ENCODE results near the gene UHRF1.
A peak's percentile ranks its signal among the peaks of the same experiment; 100 is the strongest.

The UHRF1 gene

GRCh38 chr19:4965061-4965460 is 55.8 kb downstream of the UHRF1 start:
- H3K4me3 ChIP-seq (replicated peaks; ENCODE audit: low read depth, low read length), result no peak overlapping the region
- H3K36me3 ChIP-seq (ENCODE audit: control insufficient read depth, insufficient read depth, low read length), result peaks cover 4% of the 10 kb centered on the region
- DNase-seq (ENCODE audit: extremely low read depth, insufficient read length), result no peak
- no peaks in the 10 kb centered on the region for H3K27me3 ChIP-seq (replicated peaks; ENCODE audit: control insufficient read depth, insufficient read depth, low read length)
- no peak for TF ChIP-seq CTCF (IDR thresholded peaks at IDR 0.05; ENCODE audit: insufficient read depth, low read length, poor library complexity, severe bottlenecking)

DNA sequence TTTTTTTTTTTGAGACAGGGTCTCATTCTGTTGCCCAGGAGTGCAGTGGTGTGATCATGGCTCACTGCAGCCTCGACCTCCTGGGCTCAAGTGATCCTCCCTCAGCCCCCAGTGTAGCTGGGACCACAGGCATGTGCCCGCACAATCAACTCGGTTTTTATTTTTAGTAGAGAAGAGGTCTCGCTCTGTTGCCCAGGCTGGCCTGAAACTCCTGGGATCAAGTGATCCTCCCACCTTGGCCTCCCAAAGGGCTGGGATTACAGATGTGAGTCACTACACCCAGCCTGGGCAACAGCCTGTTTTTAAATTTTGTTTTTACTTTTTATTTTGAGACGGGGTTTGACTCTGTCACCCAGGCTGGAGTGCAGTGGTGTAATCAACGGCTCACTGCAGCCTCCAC is 57.3 kb downstream of the UHRF1 start:
- DNase-seq (ENCODE audit: extremely low read depth, insufficient read length), result no peak
- Histone ChIP-seq H3K4me3 (replicated peaks; ENCODE audit: low read depth, low read length) (no peak overlapping the region), H3K36me3 (ENCODE audit: control insufficient read depth, insufficient read depth, low read length) (peaks cover 1% of the 10 kb centered on the region; the same call in 1 of the 2 replicates), H3K27me3 (replicated peaks; ENCODE audit: control insufficient read depth, insufficient read depth, low read length) (no peaks in the 10 kb centered on the region)
- no peak for TF ChIP-seq CTCF (IDR thresholded peaks at IDR 0.05; ENCODE audit: insufficient read depth, low read length, poor library complexity, severe bottlenecking)

DNA sequence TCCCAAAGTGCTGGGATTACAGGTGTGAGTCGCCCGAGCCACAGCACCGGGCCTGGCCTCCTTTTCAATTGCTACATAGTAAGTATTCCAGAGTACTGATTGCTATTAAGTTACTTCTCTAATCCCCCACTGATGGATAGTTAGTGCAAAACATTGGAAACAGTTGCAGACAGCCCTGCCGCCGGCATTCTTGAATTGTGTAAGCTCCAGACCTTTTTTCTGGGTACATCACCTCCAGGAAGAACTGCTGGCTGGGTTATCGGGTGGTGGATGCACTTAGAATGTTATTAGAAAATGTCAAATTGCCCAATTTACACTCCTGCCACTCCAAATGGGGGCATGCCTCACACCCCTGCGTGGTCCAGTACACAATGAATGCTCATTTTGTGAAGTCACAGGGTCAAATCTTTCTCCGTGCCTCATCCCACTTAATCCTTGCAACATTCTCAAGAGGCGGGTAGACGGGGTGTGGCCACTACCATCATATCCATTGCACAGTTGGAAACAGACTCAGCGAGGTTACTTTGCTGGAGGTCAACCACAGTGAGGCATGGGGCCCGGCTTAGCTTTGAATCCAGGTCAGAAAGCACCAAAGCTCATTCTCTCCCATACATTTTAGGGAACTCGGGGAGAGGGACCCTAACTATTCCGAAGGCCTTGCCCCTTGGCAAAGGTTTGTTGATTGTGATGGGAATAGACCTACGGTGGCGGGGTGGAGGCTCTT is 58.6 kb downstream of the UHRF1 start:
- Histone ChIP-seq H3K4me3 (replicated peaks; ENCODE audit: low read depth, low read length) (peak overlapping the region; percentile 64), H3K36me3 (ENCODE audit: control insufficient read depth, insufficient read depth, low read length) (no peaks in the 10 kb centered on the region), H3K27me3 (replicated peaks; ENCODE audit: control insufficient read depth, insufficient read depth, low read length) (no peaks in the 10 kb centered on the region)
- no peak for TF ChIP-seq CTCF (IDR thresholded peaks at IDR 0.05; ENCODE audit: insufficient read depth, low read length, poor library complexity, severe bottlenecking)
- no peak for DNase-seq (ENCODE audit: extremely low read depth, insufficient read length)

GRCh38 chr19:4968462-4969291 is 59.4 kb downstream of the UHRF1 start, which contains the start of gene KDM4B:
TSS of gene KDM4B (plus strand) at chr19:4969113. CDS start at chr19:5032891, 63,778 bp downstream.
- Histone ChIP-seq H3K36me3 (ENCODE audit: control insufficient read depth, insufficient read depth, low read length) (no peaks in the 10 kb centered on the region), H3K27me3 (replicated peaks; ENCODE audit: control insufficient read depth, insufficient read depth, low read length) (no peaks in the 10 kb centered on the region), H3K4me3 (replicated peaks; ENCODE audit: low read depth, low read length) (peak within 1 kb of the TSS; percentile 76)
- DNase-seq (ENCODE audit: extremely low read depth, insufficient read length), result peak; percentile 100
- no peak for TF ChIP-seq CTCF (IDR thresholded peaks at IDR 0.05; ENCODE audit: insufficient read depth, low read length, poor library complexity, severe bottlenecking)

DNA sequence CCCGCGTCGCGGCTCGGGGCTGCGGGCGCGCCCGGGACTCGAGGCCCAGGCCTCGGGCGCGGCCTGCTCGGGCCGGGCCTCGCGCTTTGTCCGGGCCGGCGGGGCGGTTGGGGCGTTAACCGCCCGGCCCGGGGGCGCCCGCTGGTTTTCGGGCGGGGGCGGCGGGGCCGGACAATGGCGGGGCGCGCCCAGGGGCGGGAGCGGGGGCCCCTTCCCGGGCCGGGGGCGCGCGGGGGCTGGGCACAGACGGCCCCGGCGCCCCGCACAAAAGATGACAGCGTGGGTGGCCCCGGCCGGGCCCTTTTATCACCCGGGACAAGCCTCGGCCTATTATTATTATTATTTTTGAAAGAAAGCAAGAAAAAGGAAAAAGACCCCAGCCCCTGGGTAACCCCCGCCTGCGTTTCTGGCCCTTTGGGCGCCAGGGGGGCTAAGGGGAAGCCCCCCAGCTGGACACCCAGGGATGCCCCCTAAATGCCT is 60.0 kb downstream of the UHRF1 start:
- no peak for DNase-seq (ENCODE audit: extremely low read depth, insufficient read length)
- H3K27me3 ChIP-seq (replicated peaks; ENCODE audit: control insufficient read depth, insufficient read depth, low read length), result no peaks in the 10 kb centered on the region
- no peaks in the 10 kb centered on the region for H3K36me3 ChIP-seq (ENCODE audit: control insufficient read depth, insufficient read depth, low read length)
- no peak for TF ChIP-seq CTCF (IDR thresholded peaks at IDR 0.05; ENCODE audit: insufficient read depth, low read length, poor library complexity, severe bottlenecking)
- peak overlapping the region; percentile 76 for H3K4me3 ChIP-seq (replicated peaks; ENCODE audit: low read depth, low read length)
